Naive thymus-derived CD4-positive, alpha-beta T cell (primary cell): ENCODE measurements around the gene SYNDIG1L. TPM values are rescaled to one million over a fixed set of nuclear protein-coding genes. Genes with fewer than 3 reads are reported as not detected.

Experiments used
- ATAC-seq: fragments of 150-1000 bp; cut with Tn5 transposase; 2 replicates; pipeline ENCODE4 v1.10.0; 2021; ENCODE audit warnings: mild to moderate bottlenecking, moderate library complexity
- CTCF ChIA-PET: fragments of 350-600 bp; sonication (Branson Sonifier 250); formaldehyde crosslinking; loops from one replicate; lab custom pipeline; 2021; ENCODE audit warnings: antibody characterized with exemption; lab: Charles Lee
- POLR2A ChIA-PET: fragments of 350-600 bp; sonication (Branson Sonifier 250); formaldehyde crosslinking; loops from one replicate; lab custom pipeline; 2021; ENCODE audit warnings: antibody characterized with exemption, inconsistent platforms; lab: Charles Lee
- DNase-seq, 9 donors: peaks; one replicate each; pipeline versions ENCODE4 v3.0.0 to v3.0.0-alpha.2; 2020 to 2022; ENCODE audit warnings: mixed read lengths in 1 of 9
- H3K27ac ChIP-seq: one replicate; pipeline ENCODE4 v1.7.0; 2013; ENCODE audit warnings: mild to moderate bottlenecking, low read depth, low read length, moderate library complexity
- H3K27me3 ChIP-seq, 2 donors: one replicate each; pipeline ENCODE4 v1.7.0; 2013; ENCODE audit warnings: low read length in 2 of 2, mild to moderate bottlenecking in 2 of 2, moderate library complexity in 2 of 2; ENCODE audit not compliant: control insufficient read depth in 2 of 2, insufficient read depth in 2 of 2
- H3K36me3 ChIP-seq, 3 experiments: 1 replicate in 2 of 3; 2 replicates in 1 of 3; pipeline ENCODE4 v1.7.0; 2013; ENCODE audit warnings: low read length in 3 of 3, mild to moderate bottlenecking in 3 of 3, moderate library complexity in 1 of 3; ENCODE audit not compliant: insufficient read depth in 3 of 3, control insufficient read depth in 2 of 3
- H3K4me1 ChIP-seq, 2 donors: one replicate each; pipeline ENCODE4 v1.7.0; 2013; ENCODE audit warnings: low read length in 2 of 2, mild to moderate bottlenecking in 2 of 2, moderate library complexity in 1 of 2; ENCODE audit not compliant: control insufficient read depth in 2 of 2, insufficient read depth in 2 of 2
- H3K4me3 ChIP-seq: 2 replicates; pipeline ENCODE4 v1.7.0; 2013; ENCODE audit warnings: mild to moderate bottlenecking, low read length
- H3K9me3 ChIP-seq, 3 experiments: 1 replicate in 2 of 3; 2 replicates in 1 of 3; pipeline ENCODE4 v1.7.0; 2013; ENCODE audit warnings: low read length in 3 of 3; ENCODE audit not compliant: control insufficient read depth in 2 of 3
- H3K27ac Mint-ChIP-seq, 9 donors: one replicate each; pipeline ENCODE4 v1.8.0; 2020 to 2022; ENCODE audit warnings: mixed read lengths in 9 of 9, mild to moderate bottlenecking in 8 of 9, moderate library complexity in 5 of 9, inconsistent platforms in 2 of 9
- H3K27me3 Mint-ChIP-seq, 5 donors: one replicate each; pipeline ENCODE4 v1.8.0; 2021 to 2022; ENCODE audit warnings: mixed read lengths in 5 of 5, mild to moderate bottlenecking in 1 of 5
- H3K36me3 Mint-ChIP-seq, 5 donors: one replicate each; pipeline ENCODE4 v1.8.0; 2020 to 2022; ENCODE audit warnings: mixed read lengths in 5 of 5, mild to moderate bottlenecking in 3 of 5, inconsistent platforms in 1 of 5
- H3K4me1 Mint-ChIP-seq, 7 donors: one replicate each; pipeline ENCODE4 v1.8.0; 2020 to 2022; ENCODE audit warnings: mixed read lengths in 7 of 7, mild to moderate bottlenecking in 3 of 7, inconsistent platforms in 1 of 7
- H3K4me3 Mint-ChIP-seq, 10 donors: one replicate each; pipeline ENCODE4 v1.8.0; 2020 to 2022; ENCODE audit warnings: mild to moderate bottlenecking in 10 of 10, mixed read lengths in 10 of 10, moderate library complexity in 6 of 10, inconsistent platforms in 2 of 10
- H3K9me3 Mint-ChIP-seq, 11 donors: one replicate each; pipeline ENCODE4 v1.8.0; 2020 to 2022; ENCODE audit warnings: mixed read lengths in 11 of 11, mild to moderate bottlenecking in 4 of 11, inconsistent platforms in 1 of 11, moderate library complexity in 1 of 11
- intact Hi-C, 2 donors: fragments of 100-400 bp; cut with micrococcal nuclease; formaldehyde crosslinking; loops; one replicate each; pipeline ENCODE4 v1.15.1; 2023
- polyA plus RNA-seq, 2 donors: library from polyadenylated mRNA; unstranded; fragments of 300-500 nt; fragmentation: Illumina TruSeq; gene quantifications; one replicate each; pipeline ENCODE4 v1.2.3, GENCODE V29; 2021
- total RNA-seq, 6 experiments: library from RNA in 5 of 6; stranded (reverse) in 5 of 6; gene quantifications; 1 replicate in 5 of 6; 2 replicates in 1 of 6; pipeline ENCODE4 v1.2.3 and lab custom pipeline; 2021 to 2026

Gene SYNDIG1L
- total and polyA plus RNA-seq, 7 experiments from 2014 or later, result 0.16 TPM; not detected in 6

DNA sequence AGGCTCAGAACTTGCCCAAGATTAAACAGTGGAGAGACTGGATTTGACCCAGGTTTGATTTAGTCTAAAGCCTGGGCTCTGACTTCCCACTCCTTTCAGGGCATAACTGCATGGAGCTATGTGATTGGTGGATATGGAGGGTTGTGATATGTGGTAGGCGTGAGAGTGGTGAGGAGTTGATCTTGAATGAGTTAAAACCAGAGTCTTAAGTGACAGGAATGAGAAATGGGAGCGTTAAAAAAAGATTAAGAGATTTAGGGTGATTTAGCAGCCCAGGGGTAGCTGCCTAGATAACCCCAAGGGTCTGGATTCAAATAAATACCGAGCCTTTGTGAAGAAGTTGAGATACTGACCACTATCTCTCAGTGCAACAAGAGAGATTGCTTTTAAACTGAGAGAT, 8.4 kb downstream of the SYNDIG1L start:
- H3K9me3 ChIP-seq, result no peaks in the 10 kb centered on the region
- ChIA-PET POLR2A (no interaction called here), CTCF (no interaction called here)
- no peaks in the 10 kb centered on the region for H3K36me3 ChIP-seq
- H3K36me3 Mint-ChIP-seq, result peaks cover 0 to 4% (median 0%) of the 10 kb centered on the region in 5 donors
- H3K27ac ChIP-seq, result no peak overlapping the region
- intact Hi-C loops, result no loop called here
- H3K27ac Mint-ChIP-seq, result no peak overlapping the region
- H3K4me1 ChIP-seq, result no peaks in the 10 kb centered on the region
- no peaks in the 10 kb centered on the region for H3K4me1 Mint-ChIP-seq
- H3K9me3 Mint-ChIP-seq, result peaks cover 0 to 10% (median 4%) of the 10 kb centered on the region in 11 donors
- DNase-seq (no peak), ATAC-seq (no peak)
- peaks cover 22 to 34% (median 26%) of the 10 kb centered on the region in 5 donors for H3K27me3 Mint-ChIP-seq
- H3K4me3 Mint-ChIP-seq, result no peak overlapping the region
- no peaks in the 10 kb centered on the region for H3K27me3 ChIP-seq
- no peak overlapping the region for H3K4me3 ChIP-seq

DNA sequence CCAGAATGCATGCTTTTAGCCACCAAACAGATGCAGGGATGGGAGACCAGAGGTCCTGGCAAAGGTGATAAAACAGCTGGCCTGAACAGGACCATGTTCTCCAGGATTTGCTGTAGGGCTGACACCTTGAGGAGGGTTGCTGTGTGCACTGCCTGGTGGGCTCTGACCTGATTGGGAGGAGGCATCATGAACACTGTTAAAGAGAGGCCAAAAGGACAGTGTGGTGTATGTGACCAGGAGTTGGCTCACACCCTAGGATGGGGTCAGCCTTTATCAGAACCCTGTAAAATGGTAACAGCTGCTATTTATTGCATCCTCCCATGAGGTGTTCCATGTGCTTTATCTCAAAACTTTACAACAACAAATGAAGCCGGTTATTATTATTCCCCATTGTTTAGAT, 8.8 kb downstream of the SYNDIG1L start:
- DNase-seq, result no peak
- Histone ChIP-seq H3K9me3 (no peaks in the 10 kb centered on the region), H3K36me3 (no peaks in the 10 kb centered on the region), H3K27me3 (no peaks in the 10 kb centered on the region), H3K27ac (no peak overlapping the region), H3K4me1 (no peaks in the 10 kb centered on the region), H3K4me3 (no peak overlapping the region)
- Mint-ChIP-seq H3K4me3 (no peak overlapping the region), H3K4me1 (no peaks in the 10 kb centered on the region), H3K9me3 (peaks cover 0 to 10% (median 4%) of the 10 kb centered on the region in 11 donors), H3K36me3 (peaks cover 0 to 4% (median 0%) of the 10 kb centered on the region in 5 donors), H3K27me3 (peaks cover 18 to 31% (median 24%) of the 10 kb centered on the region in 5 donors), H3K27ac (no peak overlapping the region)
- intact Hi-C loops, result no loop called here
- CTCF ChIA-PET, result no interaction called here
- no peak for ATAC-seq
- POLR2A ChIA-PET, result no interaction called here

DNA sequence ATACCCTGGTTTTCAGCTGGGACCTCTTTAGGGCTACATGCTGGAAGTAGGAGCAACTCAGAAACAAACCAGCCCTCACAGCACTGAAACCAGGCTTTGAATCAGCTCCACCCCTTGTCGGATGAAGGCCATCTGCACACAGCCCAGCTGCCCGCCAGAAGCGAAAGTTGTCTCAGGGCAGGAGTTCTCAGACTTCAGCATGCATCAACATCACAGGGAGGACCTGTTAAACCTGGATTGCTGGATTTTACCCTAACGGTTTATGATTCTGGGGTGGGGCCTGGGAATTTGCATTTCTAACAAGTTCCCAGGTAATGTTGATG, 10.9 kb downstream of the SYNDIG1L start:
- Mint-ChIP-seq H3K36me3 (no peaks in the 10 kb centered on the region), H3K27ac (no peak overlapping the region), H3K4me3 (no peak overlapping the region), H3K27me3 (peaks cover 10 to 25% (median 17%) of the 10 kb centered on the region in 5 donors), H3K4me1 (no peaks in the 10 kb centered on the region), H3K9me3 (peaks cover 0 to 3% (median 0%) of the 10 kb centered on the region in 11 donors)
- ChIA-PET POLR2A (no interaction called here), CTCF (interaction anchor here (0.7 kb wide), 1 partner anchor 781 kb away, joined by 3 read pairs; no protein-coding TSS in a partner anchor)
- no peaks in the 10 kb centered on the region for H3K4me1 ChIP-seq
- H3K9me3 ChIP-seq, result no peaks in the 10 kb centered on the region
- ATAC-seq, result no peak
- H3K27me3 ChIP-seq, result no peaks in the 10 kb centered on the region
- intact Hi-C loops, result no loop called here
- H3K4me3 ChIP-seq, result no peak overlapping the region
- no peak overlapping the region for H3K27ac ChIP-seq
- no peak for DNase-seq
- no peaks in the 10 kb centered on the region for H3K36me3 ChIP-seq

DNA sequence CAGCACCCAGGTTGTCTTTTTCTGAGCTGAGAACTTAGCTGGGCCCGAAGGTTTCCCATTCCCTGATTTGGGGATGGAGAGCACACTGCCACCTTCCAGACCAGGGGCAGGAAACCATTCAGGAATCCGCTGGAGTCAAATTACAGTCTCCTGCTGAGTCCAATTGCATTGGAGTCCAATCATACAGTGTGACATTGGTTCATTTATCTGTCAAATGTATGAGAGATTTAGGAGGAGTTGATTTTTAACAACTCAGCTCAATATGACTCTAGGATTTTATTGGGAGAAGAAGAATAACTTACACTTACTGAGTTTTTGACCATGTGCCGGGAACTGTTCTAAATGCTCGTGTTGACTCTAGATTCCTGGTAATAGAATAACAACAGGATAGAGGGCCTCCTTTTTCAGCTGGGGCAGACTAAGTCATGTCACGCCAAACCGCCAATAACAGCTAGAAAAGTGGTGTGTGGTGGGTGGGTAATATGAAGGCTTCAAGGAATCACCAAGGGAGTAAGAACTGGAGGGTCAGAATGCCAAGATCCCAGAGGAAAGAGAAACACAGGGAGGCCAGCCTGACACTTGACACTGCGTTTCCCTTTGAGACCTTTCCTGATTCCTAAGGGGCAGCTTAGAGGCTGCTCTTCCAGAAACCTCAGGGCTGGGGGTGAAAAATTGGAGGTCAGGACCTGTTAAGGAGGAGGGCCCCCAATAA, 11.5 kb downstream of the SYNDIG1L start:
- H3K36me3 Mint-ChIP-seq, result no peaks in the 10 kb centered on the region
- H3K4me3 Mint-ChIP-seq, result no peak overlapping the region
- Histone ChIP-seq H3K4me1 (no peaks in the 10 kb centered on the region), H3K27me3 (no peaks in the 10 kb centered on the region), H3K4me3 (no peak overlapping the region), H3K9me3 (no peaks in the 10 kb centered on the region), H3K27ac (no peak overlapping the region), H3K36me3 (no peaks in the 10 kb centered on the region)
- ATAC-seq (no peak), DNase-seq (no peak)
- H3K9me3 Mint-ChIP-seq, result peaks cover 0 to 5% (median 0%) of the 10 kb centered on the region in 11 donors
- H3K27me3 Mint-ChIP-seq, result peaks cover 10 to 29% (median 20%) of the 10 kb centered on the region in 5 donors
- H3K4me1 Mint-ChIP-seq, result no peaks in the 10 kb centered on the region
- intact Hi-C loops, result no loop called here
- CTCF ChIA-PET, result no interaction called here
- POLR2A ChIA-PET, result no interaction called here
- no peak overlapping the region for H3K27ac Mint-ChIP-seq

DNA sequence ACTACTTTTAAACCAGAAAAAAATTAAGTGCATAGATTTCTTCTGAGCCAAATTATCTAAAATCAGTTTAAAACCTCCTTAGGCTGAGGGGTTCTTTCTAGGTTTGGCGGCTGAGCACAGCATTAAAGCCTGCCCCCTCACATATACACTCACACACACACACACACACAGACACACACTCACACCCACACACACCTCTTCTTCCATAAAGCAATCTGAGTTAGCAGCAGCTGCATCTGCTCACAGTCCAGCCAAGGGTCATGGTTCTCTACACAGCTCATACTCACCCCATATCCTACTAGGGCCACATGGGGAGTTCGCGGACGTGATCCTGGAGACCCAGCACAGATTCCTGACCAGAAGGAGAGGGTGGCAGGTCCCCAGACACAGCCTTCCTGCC, 12.4 kb downstream of the SYNDIG1L start:
- no peaks in the 10 kb centered on the region for H3K27me3 ChIP-seq
- H3K4me1 Mint-ChIP-seq, result no peaks in the 10 kb centered on the region

DNA sequence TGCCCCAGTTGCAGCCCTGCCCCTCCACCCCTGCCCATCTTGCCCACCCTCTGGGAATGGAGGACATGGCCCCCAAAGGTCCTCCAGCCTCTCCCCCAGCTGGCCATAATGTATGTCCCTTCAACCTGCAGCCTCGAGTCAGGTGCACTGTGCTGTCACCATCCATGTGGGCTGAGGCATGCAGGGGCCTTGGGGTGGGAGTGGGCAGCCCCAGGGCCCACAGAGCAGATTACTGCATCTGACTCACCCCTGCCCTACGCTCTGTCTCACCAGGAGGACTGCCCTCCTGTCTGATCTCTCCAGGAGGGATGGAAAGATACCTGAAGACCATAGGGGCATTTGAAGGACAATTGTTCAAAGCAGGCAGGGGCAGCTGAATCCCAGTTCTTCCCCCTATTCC, 13.3 kb downstream of the SYNDIG1L start:
- Mint-ChIP-seq H3K36me3 (no peaks in the 10 kb centered on the region), H3K27me3 (peaks cover 10 to 29% (median 20%) of the 10 kb centered on the region in 5 donors), H3K4me1 (no peaks in the 10 kb centered on the region), H3K27ac (no peak overlapping the region), H3K9me3 (peaks cover 0 to 5% (median 0%) of the 10 kb centered on the region in 11 donors), H3K4me3 (no peak overlapping the region)
- ATAC-seq (no peak), DNase-seq (no peak)
- CTCF ChIA-PET, result no interaction called here
- Histone ChIP-seq H3K27me3 (no peaks in the 10 kb centered on the region), H3K36me3 (no peaks in the 10 kb centered on the region), H3K27ac (no peak overlapping the region), H3K4me1 (no peaks in the 10 kb centered on the region), H3K4me3 (no peak overlapping the region), H3K9me3 (no peaks in the 10 kb centered on the region)
- intact Hi-C loops, result no loop called here
- POLR2A ChIA-PET, result no interaction called here

More for the DNA sequence above, 12.4 kb downstream of the SYNDIG1L start:
- peaks cover 10 to 29% (median 20%) of the 10 kb centered on the region in 5 donors for H3K27me3 Mint-ChIP-seq
- no peak overlapping the region for H3K27ac Mint-ChIP-seq
- H3K4me3 ChIP-seq, result no peak overlapping the region
- intact Hi-C loops, result no loop called here
- ATAC-seq, result no peak
- DNase-seq, result no peak
- CTCF ChIA-PET, result no interaction called here
- no peaks in the 10 kb centered on the region for H3K36me3 ChIP-seq
- no peaks in the 10 kb centered on the region for H3K36me3 Mint-ChIP-seq
- no peak overlapping the region for H3K4me3 Mint-ChIP-seq
- no peaks in the 10 kb centered on the region for H3K4me1 ChIP-seq
- no peaks in the 10 kb centered on the region for H3K9me3 ChIP-seq
- POLR2A ChIA-PET, result no interaction called here
- no peak overlapping the region for H3K27ac ChIP-seq
- peaks cover 0 to 5% (median 0%) of the 10 kb centered on the region in 11 donors for H3K9me3 Mint-ChIP-seq

DNA sequence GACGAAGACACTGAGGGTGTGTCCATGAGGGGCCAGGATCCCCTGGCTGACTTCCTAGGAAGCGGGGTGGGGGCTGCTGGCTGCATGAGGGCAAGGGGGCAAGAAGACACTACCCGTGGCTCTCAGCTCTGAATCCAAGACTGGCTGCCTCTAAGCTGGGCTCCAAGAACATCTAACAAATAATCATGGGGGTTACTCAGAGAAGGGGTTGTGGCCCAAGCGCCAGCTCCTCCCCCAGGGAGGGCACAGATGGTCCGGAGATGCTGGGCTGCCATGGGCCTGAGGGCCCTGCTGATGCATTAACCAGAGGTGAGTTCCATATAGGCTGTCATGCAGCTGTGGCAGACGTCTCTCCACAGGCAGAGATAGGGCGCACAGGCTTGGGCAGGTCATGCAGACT, 14.3 kb downstream of the SYNDIG1L start:
- Histone ChIP-seq H3K27ac (no peak overlapping the region), H3K9me3 (no peaks in the 10 kb centered on the region), H3K36me3 (no peaks in the 10 kb centered on the region), H3K4me3 (no peak overlapping the region), H3K27me3 (no peaks in the 10 kb centered on the region), H3K4me1 (no peaks in the 10 kb centered on the region)
- DNase-seq (no peak), ATAC-seq (no peak)
- peaks cover 9 to 29% (median 20%) of the 10 kb centered on the region in 5 donors for H3K27me3 Mint-ChIP-seq
- intact Hi-C loops, result no loop called here
- H3K4me3 Mint-ChIP-seq, result no peak overlapping the region
- no peaks in the 10 kb centered on the region for H3K36me3 Mint-ChIP-seq
- no peaks in the 10 kb centered on the region for H3K4me1 Mint-ChIP-seq
- ChIA-PET POLR2A (no interaction called here), CTCF (no interaction called here)
- peaks cover 0 to 5% (median 0%) of the 10 kb centered on the region in 11 donors for H3K9me3 Mint-ChIP-seq
- H3K27ac Mint-ChIP-seq, result no peak overlapping the region
